T-helper 1 cell treated with Interleukin-12 subunit alpha and Interleukin-12 subunit beta and Interleukin-4 antibody, amounts not matched to agents 30 μg/mL and 1 μg/mL, for 36 hours (primary cell): Measurements from ENCODE around the gene NMT2.

Source experiments
- H3K27ac Mint-ChIP-seq: one replicate; pipeline ENCODE4 v1.8.0; 2021; ENCODE audit warnings: mild to moderate bottlenecking, mixed read lengths
- H3K27me3 Mint-ChIP-seq: one replicate; pipeline ENCODE4 v1.8.0; 2021; ENCODE audit warnings: low read depth, mixed read lengths
- H3K36me3 Mint-ChIP-seq: one replicate; pipeline ENCODE4 v1.8.0; 2021; ENCODE audit warnings: low read depth, mixed read lengths
- H3K4me1 Mint-ChIP-seq: one replicate; pipeline ENCODE4 v1.8.0; 2021; ENCODE audit warnings: low read depth, mixed read lengths
- H3K4me3 Mint-ChIP-seq: one replicate; pipeline ENCODE4 v1.8.0; 2021; ENCODE audit warnings: mild to moderate bottlenecking, moderate library complexity, mixed read lengths
- H3K9me3 Mint-ChIP-seq: one replicate; pipeline ENCODE4 v1.8.0; 2021; ENCODE audit warnings: mixed read lengths

NMT2 gene

GRCh38 chr10:15167411-15168290 lies 842 bp downstream of the NMT2 start:
- H3K27me3 Mint-ChIP-seq: no peaks in the 10 kb centered on the region
- H3K4me1 Mint-ChIP-seq: peaks cover 37% of the 10 kb centered on the region
- H3K4me3 Mint-ChIP-seq: peak overlapping the region; percentile 86
- H3K9me3 Mint-ChIP-seq: no peaks in the 10 kb centered on the region
- H3K36me3 Mint-ChIP-seq: peaks cover 3% of the 10 kb centered on the region
- peak overlapping the region; percentile 62 for H3K27ac Mint-ChIP-seq

GRCh38 chr10:15166325-15166724 lies 2.2 kb downstream of the NMT2 start:
- H3K27me3 Mint-ChIP-seq: no peaks in the 10 kb centered on the region
- H3K9me3 Mint-ChIP-seq: no peaks in the 10 kb centered on the region
- H3K4me3 Mint-ChIP-seq: peak overlapping the region; percentile 86
- H3K4me1 Mint-ChIP-seq: peaks cover 37% of the 10 kb centered on the region
- no peak overlapping the region for H3K27ac Mint-ChIP-seq
- H3K36me3 Mint-ChIP-seq: peaks cover 3% of the 10 kb centered on the region

DNA sequence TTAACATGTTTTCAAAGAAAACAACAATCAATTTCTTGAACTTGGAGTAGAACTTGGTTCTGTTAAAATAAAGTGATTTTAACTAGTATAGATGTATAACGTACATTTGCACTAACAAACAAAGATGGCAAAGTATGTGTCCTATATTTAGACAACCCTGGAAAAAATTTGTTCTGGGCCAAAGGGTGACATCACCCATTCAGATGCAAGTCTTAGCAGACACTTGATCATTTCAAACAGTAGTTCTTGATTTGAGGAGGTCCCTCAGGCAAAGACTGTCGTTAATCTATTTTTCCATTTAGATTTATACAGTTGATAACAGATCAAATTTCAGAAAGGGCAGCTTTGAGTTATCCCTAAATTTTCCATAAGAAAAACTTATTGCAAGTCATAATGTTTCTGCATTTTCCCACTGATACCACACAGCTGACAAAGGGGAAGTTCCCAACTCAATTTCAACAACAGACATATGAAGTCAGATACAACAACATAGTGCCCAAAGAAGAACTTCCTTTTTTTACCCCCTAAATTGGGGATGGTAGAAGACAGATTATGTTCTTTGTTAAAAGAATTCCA lies 5.2 kb downstream of the NMT2 start:
- Mint-ChIP-seq H3K27ac (no peak overlapping the region), H3K9me3 (no peaks in the 10 kb centered on the region), H3K27me3 (no peaks in the 10 kb centered on the region), H3K4me3 (no peak overlapping the region), H3K36me3 (peaks cover 6% of the 10 kb centered on the region), H3K4me1 (peaks cover 22% of the 10 kb centered on the region)

DNA sequence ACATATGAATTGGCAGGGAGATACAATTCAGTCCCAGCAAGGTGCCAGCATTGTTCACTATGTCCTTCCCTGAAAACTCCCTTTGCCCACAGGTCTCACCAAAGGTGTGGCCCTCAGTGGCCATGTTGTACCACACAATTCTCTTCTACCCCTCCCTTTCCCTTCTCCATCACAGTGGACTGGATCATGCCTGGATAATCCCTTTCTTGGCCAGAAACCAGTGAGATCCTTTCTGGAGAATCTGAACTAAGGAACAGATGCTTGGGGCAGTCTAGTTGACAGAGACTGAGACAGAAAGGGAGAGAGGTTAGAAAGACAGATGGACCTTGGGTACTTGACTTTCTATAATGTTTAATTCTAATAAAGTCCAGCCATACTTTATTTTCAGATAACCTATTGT lies 9.5 kb downstream of the NMT2 start:
- Mint-ChIP-seq H3K27ac (no peak overlapping the region), H3K4me3 (no peak overlapping the region), H3K27me3 (no peaks in the 10 kb centered on the region), H3K36me3 (peaks cover 6% of the 10 kb centered on the region), H3K9me3 (no peaks in the 10 kb centered on the region), H3K4me1 (peaks cover 8% of the 10 kb centered on the region)

DNA sequence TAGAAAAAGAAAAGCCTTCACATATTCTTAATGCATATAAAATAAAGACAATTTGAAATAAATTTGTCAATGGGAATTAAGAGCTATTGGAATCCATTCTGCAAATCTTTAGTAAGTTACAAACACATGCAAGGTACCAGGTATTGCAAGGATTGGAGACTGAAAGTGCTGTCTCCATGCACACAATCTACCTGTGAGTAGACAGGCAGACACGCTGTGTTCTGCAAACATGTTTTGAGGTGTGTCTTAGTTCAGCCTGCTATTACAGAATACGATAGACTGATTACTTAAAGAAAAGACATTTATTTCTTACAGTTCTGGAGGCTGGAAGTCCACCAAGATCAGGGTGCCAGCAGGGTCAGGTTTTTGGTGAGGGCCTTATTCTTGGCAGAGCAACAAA lies 10.0 kb downstream of the NMT2 start:
- Mint-ChIP-seq H3K27ac (no peak overlapping the region), H3K4me3 (no peak overlapping the region), H3K4me1 (peaks cover 8% of the 10 kb centered on the region), H3K27me3 (no peaks in the 10 kb centered on the region), H3K36me3 (peaks cover 5% of the 10 kb centered on the region), H3K9me3 (no peaks in the 10 kb centered on the region)

DNA sequence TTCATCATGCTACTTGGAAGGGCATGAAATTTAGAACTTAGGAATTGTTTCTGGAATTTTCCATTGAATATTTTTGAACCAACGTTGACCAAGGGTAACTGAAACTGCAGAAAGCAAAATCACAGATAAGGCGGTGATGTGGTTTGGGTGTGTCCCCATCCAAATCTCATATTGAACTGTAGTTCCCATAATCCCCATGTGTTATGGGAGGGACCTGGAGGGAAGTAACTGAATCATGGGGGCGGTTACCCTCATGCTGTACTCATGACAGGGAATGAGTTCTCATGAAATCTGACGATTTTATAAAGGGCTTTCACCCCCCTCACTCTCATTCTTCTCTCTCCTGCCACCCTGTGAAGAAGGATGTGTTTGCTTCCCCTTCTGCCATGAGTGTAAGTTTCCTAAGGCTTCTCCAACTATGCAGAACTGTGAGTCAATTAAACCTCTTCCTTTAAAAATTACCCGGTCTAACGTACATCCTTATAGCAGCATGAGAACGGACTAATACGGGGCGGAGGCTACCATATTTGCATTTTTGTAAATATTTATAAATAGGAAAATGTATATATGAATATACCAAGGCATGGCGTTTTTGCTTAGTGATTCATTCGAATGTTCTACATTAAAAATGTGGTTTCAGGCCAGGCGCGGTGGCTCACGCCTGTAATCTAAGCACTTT lies 12.4 kb downstream of the NMT2 start:
- H3K36me3 Mint-ChIP-seq: peaks cover 6% of the 10 kb centered on the region
- no peak overlapping the region for H3K4me3 Mint-ChIP-seq
- no peak overlapping the region for H3K27ac Mint-ChIP-seq
- peaks cover 8% of the 10 kb centered on the region for H3K4me1 Mint-ChIP-seq
- H3K27me3 Mint-ChIP-seq: no peaks in the 10 kb centered on the region
- no peaks in the 10 kb centered on the region for H3K9me3 Mint-ChIP-seq

GRCh38 chr10:15152556-15152955 lies 15.9 kb downstream of the NMT2 start:
- Mint-ChIP-seq H3K27ac (no peak overlapping the region), H3K27me3 (no peaks in the 10 kb centered on the region), H3K36me3 (peaks cover 2% of the 10 kb centered on the region), H3K9me3 (peaks cover 3% of the 10 kb centered on the region), H3K4me3 (no peak overlapping the region), H3K4me1 (peaks cover 3% of the 10 kb centered on the region)

- Mint-ChIP-seq H3K9me3 (peaks cover 3% of the 10 kb centered on the region), H3K4me3 (no peak overlapping the region), H3K27ac (no peak overlapping the region), H3K36me3 (peaks cover 2% of the 10 kb centered on the region), H3K4me1 (no peaks in the 10 kb centered on the region), H3K27me3 (no peaks in the 10 kb centered on the region)
Observed at GRCh38 chr10:15150563-15150962, 17.9 kb downstream of the NMT2 start.

- Mint-ChIP-seq H3K4me1 (no peaks in the 10 kb centered on the region), H3K36me3 (peaks cover 2% of the 10 kb centered on the region), H3K9me3 (peaks cover 3% of the 10 kb centered on the region), H3K27ac (no peak overlapping the region), H3K27me3 (no peaks in the 10 kb centered on the region), H3K4me3 (no peak overlapping the region)
Observed at GRCh38 chr10:15149042-15149771, 19.3 kb downstream of the NMT2 start.

DNA sequence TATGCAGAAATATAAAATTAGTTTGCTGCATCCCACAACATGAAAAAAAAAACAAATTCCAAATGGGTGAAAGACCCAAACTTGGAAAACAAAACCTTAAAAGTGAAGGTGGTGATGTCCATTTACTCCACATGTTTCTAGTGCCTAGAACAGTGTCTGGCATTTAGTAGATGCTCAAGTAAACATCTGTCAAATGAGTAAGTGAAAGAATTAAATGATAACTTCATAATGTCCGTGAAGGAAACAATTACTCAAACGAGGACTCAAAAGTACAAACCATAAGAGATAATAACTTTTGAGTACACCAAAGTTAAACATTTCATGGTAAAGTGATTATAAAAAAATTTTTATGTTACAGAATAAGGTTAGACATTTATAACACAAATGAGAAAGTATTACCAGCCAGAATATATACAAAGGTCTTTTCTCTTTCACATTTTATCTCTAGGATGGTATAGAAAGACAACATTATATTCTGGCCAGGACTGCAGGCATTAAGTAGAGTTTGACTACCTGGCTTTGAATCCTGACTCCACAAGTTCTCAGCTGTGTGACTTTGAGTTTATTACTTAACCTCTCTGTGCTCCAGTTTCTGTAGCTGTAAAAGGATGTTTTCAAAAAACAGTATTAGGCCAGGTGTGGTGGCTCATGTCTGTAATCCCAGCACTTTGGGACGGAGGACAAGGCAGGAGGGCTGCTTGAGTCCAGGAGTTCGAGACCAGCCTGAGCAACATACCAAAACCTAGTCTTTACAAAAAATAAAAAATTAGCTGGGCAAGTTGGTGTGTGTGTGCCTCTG lies 20.7 kb downstream of the NMT2 start:
- no peaks in the 10 kb centered on the region for H3K27me3 Mint-ChIP-seq
- no peak overlapping the region for H3K4me3 Mint-ChIP-seq
- peaks cover 3% of the 10 kb centered on the region for H3K9me3 Mint-ChIP-seq
- no peaks in the 10 kb centered on the region for H3K4me1 Mint-ChIP-seq
- H3K27ac Mint-ChIP-seq: no peak overlapping the region
- H3K36me3 Mint-ChIP-seq: peaks cover 2% of the 10 kb centered on the region

DNA sequence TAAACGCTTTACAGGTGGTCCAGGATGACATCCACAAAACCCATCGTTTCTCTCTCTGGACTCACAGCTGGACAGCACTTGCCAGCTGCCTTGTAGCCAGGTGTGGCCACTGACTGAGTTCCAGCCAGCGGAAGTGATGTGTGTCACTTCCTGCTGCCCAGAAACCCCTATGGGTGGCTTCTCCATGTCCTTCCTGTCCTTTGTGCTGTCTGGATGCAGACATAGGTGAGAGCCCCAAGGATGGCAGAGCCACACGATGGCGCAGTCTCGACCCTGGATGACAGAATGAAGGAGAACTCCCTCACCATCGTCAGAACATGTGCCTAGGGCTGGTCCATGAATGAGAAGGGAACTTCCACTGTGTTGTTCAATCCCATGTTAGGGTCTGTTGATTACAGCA lies 22.1 kb downstream of the NMT2 start:
- Mint-ChIP-seq H3K27ac (no peak overlapping the region), H3K4me3 (no peak overlapping the region), H3K9me3 (peaks cover 3% of the 10 kb centered on the region), H3K27me3 (no peaks in the 10 kb centered on the region), H3K36me3 (peaks cover 2% of the 10 kb centered on the region), H3K4me1 (peaks cover 5% of the 10 kb centered on the region)

GRCh38 chr10:15144788-15145187 lies 23.7 kb downstream of the NMT2 start:
- H3K36me3 Mint-ChIP-seq: peaks cover 8% of the 10 kb centered on the region
- no peak overlapping the region for H3K4me3 Mint-ChIP-seq
- H3K9me3 Mint-ChIP-seq: peaks cover 1% of the 10 kb centered on the region
- H3K4me1 Mint-ChIP-seq: peaks cover 10% of the 10 kb centered on the region
- no peaks in the 10 kb centered on the region for H3K27me3 Mint-ChIP-seq
- H3K27ac Mint-ChIP-seq: no peak overlapping the region

GRCh38 chr10:15141136-15142054 lies 27.1 kb downstream of the NMT2 start:
- H3K4me3 Mint-ChIP-seq: peak overlapping the region; percentile 18

More at GRCh38 chr10:15141136-15142054, 27.1 kb downstream of the NMT2 start:
- peaks cover 10% of the 10 kb centered on the region for H3K4me1 Mint-ChIP-seq
- no peaks in the 10 kb centered on the region for H3K9me3 Mint-ChIP-seq
- no peaks in the 10 kb centered on the region for H3K27me3 Mint-ChIP-seq
- no peak overlapping the region for H3K27ac Mint-ChIP-seq
- H3K36me3 Mint-ChIP-seq: peaks cover 18% of the 10 kb centered on the region
